Central memory CD8-positive, alpha-beta T cell (primary cell): Measurements from ENCODE around the gene BAMBI.

Experiments
- ATAC-seq: fragments of 150-1000 bp; cut with Tn5 transposase; replicated peaks from 2 replicates; pipeline ENCODE4 v1.10.0; 2022; ENCODE audit warnings: mild to moderate bottlenecking, moderate FRiP score, moderate number of reproducible peaks; ENCODE audit not compliant: poor library complexity, severe bottlenecking; ENCODE audit errors: extremely low read depth
- DNase-seq, 2 donors: peaks; one replicate each; pipeline ENCODE4 v3.0.0; 2021; ENCODE audit warnings: low spot score in 2 of 2
- H3K27ac Mint-ChIP-seq: one replicate; pipeline ENCODE4 v1.8.0; 2022; ENCODE audit warnings: low read depth, mild to moderate bottlenecking, moderate library complexity, mixed read lengths
- H3K27me3 Mint-ChIP-seq: one replicate; pipeline ENCODE4 v1.8.0; 2022; ENCODE audit warnings: mixed read lengths
- H3K36me3 Mint-ChIP-seq: one replicate; pipeline ENCODE4 v1.8.0; 2022; ENCODE audit warnings: mild to moderate bottlenecking, moderate library complexity, mixed read lengths; ENCODE audit not compliant: insufficient read depth
- H3K4me1 Mint-ChIP-seq: one replicate; pipeline ENCODE4 v1.8.0; 2022; ENCODE audit warnings: mixed read lengths
- H3K4me3 Mint-ChIP-seq: one replicate; pipeline ENCODE4 v1.8.0; 2022; ENCODE audit warnings: mild to moderate bottlenecking, moderate library complexity, mixed read lengths
- H3K9me3 Mint-ChIP-seq: one replicate; pipeline ENCODE4 v1.8.0; 2022; ENCODE audit warnings: mixed read lengths

The BAMBI gene

GRCh38 chr10:28692050-28692449 is 14.7 kb downstream of the BAMBI start:
- Mint-ChIP-seq H3K4me1 (no peaks in the 10 kb centered on the region), H3K27ac (no peak overlapping the region), H3K4me3 (no peak overlapping the region), H3K9me3 (no peaks in the 10 kb centered on the region), H3K36me3 (no peaks in the 10 kb centered on the region), H3K27me3 (peaks cover 62% of the 10 kb centered on the region)
- DNase-seq (no peak), ATAC-seq (no peak)

- H3K4me1 Mint-ChIP-seq = no peaks in the 10 kb centered on the region
- peaks cover 69% of the 10 kb centered on the region for H3K27me3 Mint-ChIP-seq
- H3K36me3 Mint-ChIP-seq = no peaks in the 10 kb centered on the region
- no peak for ATAC-seq
- no peak overlapping the region for H3K27ac Mint-ChIP-seq
- no peak for DNase-seq
- no peaks in the 10 kb centered on the region for H3K9me3 Mint-ChIP-seq
- H3K4me3 Mint-ChIP-seq = no peak overlapping the region
Observed at GRCh38 chr10:28694530-28694929, 17.2 kb downstream of the BAMBI start.

GRCh38 chr10:28698075-28698474 is 20.8 kb downstream of the BAMBI start:
- no peak for ATAC-seq
- Mint-ChIP-seq H3K36me3 (no peaks in the 10 kb centered on the region), H3K9me3 (no peaks in the 10 kb centered on the region), H3K4me3 (no peak overlapping the region), H3K27me3 (peaks cover 54% of the 10 kb centered on the region), H3K27ac (no peak overlapping the region), H3K4me1 (no peaks in the 10 kb centered on the region)
- DNase-seq = no peak

GRCh38 chr10:28704464-28705161 is 27.3 kb downstream of the BAMBI start:
- Mint-ChIP-seq H3K27ac (no peak overlapping the region), H3K9me3 (no peaks in the 10 kb centered on the region), H3K36me3 (no peaks in the 10 kb centered on the region), H3K4me1 (no peaks in the 10 kb centered on the region), H3K27me3 (peaks cover 45% of the 10 kb centered on the region), H3K4me3 (no peak overlapping the region)
- no peak for DNase-seq
- no peak for ATAC-seq

- DNase-seq (no peak), ATAC-seq (no peak)
- Mint-ChIP-seq H3K36me3 (no peaks in the 10 kb centered on the region), H3K27ac (no peak overlapping the region), H3K4me3 (no peak overlapping the region), H3K9me3 (no peaks in the 10 kb centered on the region), H3K4me1 (no peaks in the 10 kb centered on the region), H3K27me3 (peaks cover 43% of the 10 kb centered on the region)
Observed at GRCh38 chr10:28705472-28705871, 28.2 kb downstream of the BAMBI start.

- peaks cover 18% of the 10 kb centered on the region for H3K27me3 Mint-ChIP-seq
- ATAC-seq = no peak
- H3K9me3 Mint-ChIP-seq = no peaks in the 10 kb centered on the region
- H3K36me3 Mint-ChIP-seq = no peaks in the 10 kb centered on the region
- no peak for DNase-seq
- H3K4me3 Mint-ChIP-seq = no peak overlapping the region
- H3K4me1 Mint-ChIP-seq = no peaks in the 10 kb centered on the region
- H3K27ac Mint-ChIP-seq = no peak overlapping the region
Observed at GRCh38 chr10:28709001-28709710, 31.8 kb downstream of the BAMBI start.

GRCh38 chr10:28710202-28710886 is 33.0 kb downstream of the BAMBI start:
- no peak for DNase-seq
- Mint-ChIP-seq H3K27me3 (peaks cover 10% of the 10 kb centered on the region), H3K4me1 (no peaks in the 10 kb centered on the region), H3K4me3 (no peak overlapping the region), H3K9me3 (no peaks in the 10 kb centered on the region), H3K36me3 (no peaks in the 10 kb centered on the region), H3K27ac (no peak overlapping the region)
- no peak for ATAC-seq

GRCh38 chr10:28711041-28711440 is 33.7 kb downstream of the BAMBI start:
- H3K27ac Mint-ChIP-seq = no peak overlapping the region
- no peaks in the 10 kb centered on the region for H3K4me1 Mint-ChIP-seq
- H3K4me3 Mint-ChIP-seq = no peak overlapping the region
- ATAC-seq (no peak), DNase-seq (no peak)
- H3K36me3 Mint-ChIP-seq = no peaks in the 10 kb centered on the region
- H3K27me3 Mint-ChIP-seq = peaks cover 7% of the 10 kb centered on the region
- no peaks in the 10 kb centered on the region for H3K9me3 Mint-ChIP-seq

GRCh38 chr10:28711776-28712175 is 34.5 kb downstream of the BAMBI start:
- no peak for DNase-seq
- peaks cover 1% of the 10 kb centered on the region for H3K27me3 Mint-ChIP-seq

GRCh38 chr10:28713626-28714352 is 36.5 kb downstream of the BAMBI start:
- H3K4me3 Mint-ChIP-seq = no peak overlapping the region
- no peaks in the 10 kb centered on the region for H3K9me3 Mint-ChIP-seq
- DNase-seq (no peak), ATAC-seq (no peak)
- H3K27ac Mint-ChIP-seq = no peak overlapping the region
- no peaks in the 10 kb centered on the region for H3K4me1 Mint-ChIP-seq
- H3K36me3 Mint-ChIP-seq = no peaks in the 10 kb centered on the region
- H3K27me3 Mint-ChIP-seq = peaks cover 10% of the 10 kb centered on the region

More at GRCh38 chr10:28711776-28712175, 34.5 kb downstream of the BAMBI start:
- Mint-ChIP-seq H3K4me1 (no peaks in the 10 kb centered on the region), H3K36me3 (no peaks in the 10 kb centered on the region), H3K4me3 (no peak overlapping the region), H3K9me3 (no peaks in the 10 kb centered on the region), H3K27ac (no peak overlapping the region)
- ATAC-seq = no peak

- no peak for ATAC-seq
- H3K27ac Mint-ChIP-seq = no peak overlapping the region
- no peaks in the 10 kb centered on the region for H3K36me3 Mint-ChIP-seq
- H3K9me3 Mint-ChIP-seq = no peaks in the 10 kb centered on the region
- no peak overlapping the region for H3K4me3 Mint-ChIP-seq
- peaks cover 17% of the 10 kb centered on the region for H3K27me3 Mint-ChIP-seq
- no peaks in the 10 kb centered on the region for H3K4me1 Mint-ChIP-seq
- no peak for DNase-seq
Observed at GRCh38 chr10:28714401-28715053, 37.2 kb downstream of the BAMBI start.

GRCh38 chr10:28715246-28715645 is 37.9 kb downstream of the BAMBI start:
- Mint-ChIP-seq H3K27me3 (peaks cover 21% of the 10 kb centered on the region), H3K27ac (no peak overlapping the region), H3K9me3 (no peaks in the 10 kb centered on the region), H3K4me3 (no peak overlapping the region), H3K36me3 (no peaks in the 10 kb centered on the region), H3K4me1 (no peaks in the 10 kb centered on the region)
- DNase-seq = no peak
- ATAC-seq = no peak
